Fibroblast of lung (primary cell): ENCODE data around the gene EMSY. TPM values are rescaled to one million over a fixed set of nuclear protein-coding genes. Genes with fewer than 3 reads are reported as not detected.

Experiments used
- DNase-seq, 2 donors: peaks; one replicate each; pipeline versions ENCODE4 v3.0.0 to v3.0.0-alpha.2; 2010; ENCODE audit warnings: low read depth in 2 of 2
- H2AFZ ChIP-seq: 2 replicates; pipeline ENCODE4 v1.5.1; 2012; ENCODE audit warnings: low read length, control low read depth, inconsistent platforms
- H3K27ac ChIP-seq: 2 replicates; pipeline ENCODE4 v1.5.1; 2011; ENCODE audit warnings: low read length, control low read depth; ENCODE audit not compliant: insufficient read depth
- H3K27me3 ChIP-seq: 2 replicates; pipeline ENCODE4 v1.5.1; 2011; ENCODE audit warnings: mild to moderate bottlenecking, low read length; ENCODE audit not compliant: control insufficient read depth, insufficient read depth
- H3K36me3 ChIP-seq: 2 replicates; pipeline ENCODE4 v1.5.1; 2011; ENCODE audit warnings: low read length; ENCODE audit not compliant: control insufficient read depth, insufficient read depth
- H3K4me1 ChIP-seq: 2 replicates; pipeline ENCODE4 v1.5.1; 2011; ENCODE audit warnings: low read length; ENCODE audit not compliant: control insufficient read depth, insufficient read depth; ENCODE audit errors: extremely low read depth
- H3K4me2 ChIP-seq: 2 replicates; pipeline ENCODE4 v1.5.1; 2011; ENCODE audit warnings: low read length, control low read depth; ENCODE audit not compliant: insufficient read depth; ENCODE audit errors: extremely low read depth
- H3K4me3 ChIP-seq, 4 experiments: fragments of 200-600 bp in 1 of 4; sonication (generic) in 1 of 4; replicated peaks in 1 of 4; 2 replicates each; pipeline ENCODE4 v1.5.1; 2011 to 2016; ENCODE audit warnings: low read length in 4 of 4, low read depth in 3 of 4, mild to moderate bottlenecking in 3 of 4, control low read depth in 2 of 4, inconsistent platforms in 1 of 4, mixed read lengths in 1 of 4; ENCODE audit not compliant: insufficient read depth in 1 of 4; ENCODE audit errors: control extremely low read depth in 1 of 4
- H3K79me2 ChIP-seq: 2 replicates; pipeline ENCODE4 v1.5.1; 2012; ENCODE audit warnings: mild to moderate bottlenecking, low read length, inconsistent platforms; ENCODE audit not compliant: control insufficient read depth, insufficient read depth
- H3K9ac ChIP-seq: 2 replicates; pipeline ENCODE4 v1.5.1; 2011; ENCODE audit warnings: mild to moderate bottlenecking, low read length, control low read depth; ENCODE audit not compliant: insufficient read depth
- H3K9me3 ChIP-seq: 2 replicates; pipeline ENCODE4 v1.5.1; 2012; ENCODE audit warnings: low read depth, low read length; ENCODE audit not compliant: control insufficient read depth, insufficient read depth
- H4K20me1 ChIP-seq: 2 replicates; pipeline ENCODE4 v1.5.1; 2011; ENCODE audit warnings: low read length; ENCODE audit not compliant: control insufficient read depth, insufficient read depth; ENCODE audit errors: extremely low read depth
- CTCF ChIP-seq, 2 donors: IDR thresholded peaks in 1 of 2; conservative IDR thresholded peaks in 1 of 2; 1 replicate in 1 of 2; 2 replicates in 1 of 2; pipeline ENCODE4 v1.5.1; 2011 to 2012; ENCODE audit warnings: low read length in 2 of 2, control low read depth in 1 of 2, inconsistent platforms in 1 of 2, low read depth in 1 of 2, mild to moderate bottlenecking in 1 of 2
- EZH2 ChIP-seq: IDR thresholded peaks from 2 replicates; pipeline ENCODE4 v1.5.1; 2012; ENCODE audit warnings: low read length, control low read depth, mild to moderate bottlenecking; ENCODE audit errors: missing control alignments
- polyA plus RNA-seq, 2 donors: library from polyadenylated mRNA; depleted of rRNA in 1 of 2; stranded (reverse) in 1 of 2; unstranded in 1 of 2; fragments of >200 nt; gene quantifications; 2 replicates each; pipeline ENCODE4 v1.2.1, GENCODE V29; 2011 to 2012; ENCODE audit warnings: missing spikeins in 1 of 2
- total RNA-seq: library from RNA; depleted of rRNA; stranded (reverse); fragments of >200 nt; gene quantifications from 2 replicates; pipeline ENCODE4 v1.2.1, GENCODE V29; 2014

Gene EMSY
- total and polyA plus RNA-seq, 2 donors (not counting 1 experiment from before 2014, with no cell fraction given), result 11.9 to 14.2 TPM

DNA sequence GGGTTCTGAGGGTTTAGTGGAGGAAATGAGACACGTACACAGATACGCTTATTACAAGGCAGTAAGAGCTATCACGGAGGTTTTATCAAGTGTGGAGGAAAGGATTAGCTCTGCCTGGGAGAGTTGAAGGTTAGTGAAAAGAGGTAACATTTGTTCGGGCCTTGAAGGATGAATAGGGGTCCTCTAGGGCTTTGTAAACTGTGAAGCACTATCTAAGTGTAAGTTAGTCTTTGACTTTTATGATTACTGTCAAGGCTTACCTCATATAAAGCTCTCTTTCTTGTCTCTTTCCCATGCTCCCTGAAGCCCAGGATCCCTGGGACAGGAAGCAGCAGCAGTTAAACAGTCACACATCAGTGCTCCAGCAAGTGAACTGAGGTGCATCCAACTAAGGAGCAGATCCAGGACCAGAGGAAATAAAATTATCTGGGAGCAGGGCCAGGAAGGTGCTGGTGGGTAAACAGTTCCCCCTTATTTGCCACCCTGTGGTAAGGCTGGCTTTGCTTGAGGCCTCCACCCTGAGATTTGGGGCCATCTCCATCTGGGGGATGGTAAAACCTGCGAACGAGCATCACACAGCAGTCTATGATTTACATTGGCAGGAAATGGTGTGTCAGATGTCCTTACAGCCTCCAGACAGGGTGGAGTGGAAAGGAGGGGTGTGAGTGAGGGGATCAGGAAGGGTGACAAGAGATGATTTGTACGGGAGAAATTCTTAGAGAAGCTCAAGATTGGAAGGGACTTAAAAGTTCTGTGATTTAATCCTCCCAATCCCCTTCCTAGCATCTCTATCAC lies 36.5 kb upstream of the EMSY start:
- TF ChIP-seq EZH2 (no peak), CTCF (conservative IDR thresholded peaks at IDR 0.05 in 1 of 2, IDR thresholded peaks at IDR 0.05 in 1 of 2; ENCODE audit: low read depth in 1 of 2, low read length in 2 of 2) (no peak)
- H3K9me3 ChIP-seq, result no peaks in the 10 kb centered on the region
- H4K20me1 ChIP-seq, result no peaks in the 10 kb centered on the region
- no peak overlapping the region for H3K4me3 ChIP-seq
- H3K36me3 ChIP-seq, result no peaks in the 10 kb centered on the region
- H2AFZ ChIP-seq, result no peak overlapping the region
- DNase-seq, result no peak
- no peak overlapping the region for H3K4me2 ChIP-seq
- H3K79me2 ChIP-seq, result no peaks in the 10 kb centered on the region
- no peak overlapping the region for H3K9ac ChIP-seq
- peaks cover 18% of the 10 kb centered on the region for H3K27me3 ChIP-seq
- H3K4me1 ChIP-seq, result no peaks in the 10 kb centered on the region
- no peak overlapping the region for H3K27ac ChIP-seq

GRCh38 chr11:76410851-76411357 lies 33.9 kb upstream of the EMSY start:
- Histone ChIP-seq H3K27me3 (peaks cover 16% of the 10 kb centered on the region), H3K4me3 (no peak overlapping the region), H3K4me1 (no peaks in the 10 kb centered on the region), H3K9ac (no peak overlapping the region), H3K9me3 (no peaks in the 10 kb centered on the region), H3K79me2 (no peaks in the 10 kb centered on the region), H4K20me1 (no peaks in the 10 kb centered on the region), H2AFZ (no peak overlapping the region), H3K36me3 (no peaks in the 10 kb centered on the region), H3K27ac (no peak overlapping the region), H3K4me2 (no peak overlapping the region)
- TF ChIP-seq CTCF (conservative IDR thresholded peaks at IDR 0.05 in 1 of 2, IDR thresholded peaks at IDR 0.05 in 1 of 2; ENCODE audit: low read depth in 1 of 2, low read length in 2 of 2), result no peak
- peak; percentile 27 for TF ChIP-seq EZH2
- no peak for DNase-seq

- Histone ChIP-seq H3K4me1 (no peaks in the 10 kb centered on the region), H3K4me2 (no peak overlapping the region), H3K36me3 (no peaks in the 10 kb centered on the region), H3K4me3 (no peak overlapping the region), H3K9me3 (no peaks in the 10 kb centered on the region), H3K27me3 (peaks cover 16% of the 10 kb centered on the region), H3K9ac (no peak overlapping the region), H3K27ac (no peak overlapping the region), H4K20me1 (no peaks in the 10 kb centered on the region), H2AFZ (no peak overlapping the region), H3K79me2 (no peaks in the 10 kb centered on the region)
- no peak for TF ChIP-seq EZH2
- no peak for DNase-seq
Observed at GRCh38 chr11:76415073-76415472, 29.7 kb upstream of the EMSY start.
